Measurements from ENCODE around the gene ATG2A. TPM values are rescaled to one million over a fixed set of nuclear protein-coding genes. Genes with fewer than 3 reads are reported as not detected.
A peak's percentile ranks its signal among the peaks of the same experiment; 100 is the strongest.

Gene ATG2A
- total RNA-seq, 1 donor from 2014 or later, result 24.8 TPM

GRCh38 chr11:64918017-64918416 lies 1.0 kb upstream of the ATG2A start:
- TF ChIP-seq CTCF (IDR thresholded peaks at IDR 0.05; ENCODE audit: insufficient read depth, low read length, poor library complexity, severe bottlenecking), result peak; percentile 32
- DNase-seq (ENCODE audit: low read depth), result no peak

GRCh38 chr11:64917663-64917995 lies 620 bp upstream of the ATG2A start:
- Histone ChIP-seq H3K4me3 (ENCODE audit: low read depth, low read length) (peak overlapping the region; percentile 46), H3K27me3 (ENCODE audit: control insufficient read depth, insufficient read depth, low read length) (no peaks in the 10 kb centered on the region), H3K36me3 (ENCODE audit: control insufficient read depth, insufficient read depth, low read length) (peaks cover 1% of the 10 kb centered on the region)
- TF ChIP-seq CTCF (IDR thresholded peaks at IDR 0.05; ENCODE audit: insufficient read depth, low read length, poor library complexity, severe bottlenecking), result no peak
- no peak for DNase-seq (ENCODE audit: low read depth)

More at GRCh38 chr11:64918017-64918416, 1.0 kb upstream of the ATG2A start:
- no peaks in the 10 kb centered on the region for H3K36me3 ChIP-seq (ENCODE audit: control insufficient read depth, insufficient read depth, low read length)
- H3K27me3 ChIP-seq (ENCODE audit: control insufficient read depth, insufficient read depth, low read length), result no peaks in the 10 kb centered on the region
- H3K4me3 ChIP-seq (ENCODE audit: low read depth, low read length), result peak overlapping the region; percentile 46

DNA sequence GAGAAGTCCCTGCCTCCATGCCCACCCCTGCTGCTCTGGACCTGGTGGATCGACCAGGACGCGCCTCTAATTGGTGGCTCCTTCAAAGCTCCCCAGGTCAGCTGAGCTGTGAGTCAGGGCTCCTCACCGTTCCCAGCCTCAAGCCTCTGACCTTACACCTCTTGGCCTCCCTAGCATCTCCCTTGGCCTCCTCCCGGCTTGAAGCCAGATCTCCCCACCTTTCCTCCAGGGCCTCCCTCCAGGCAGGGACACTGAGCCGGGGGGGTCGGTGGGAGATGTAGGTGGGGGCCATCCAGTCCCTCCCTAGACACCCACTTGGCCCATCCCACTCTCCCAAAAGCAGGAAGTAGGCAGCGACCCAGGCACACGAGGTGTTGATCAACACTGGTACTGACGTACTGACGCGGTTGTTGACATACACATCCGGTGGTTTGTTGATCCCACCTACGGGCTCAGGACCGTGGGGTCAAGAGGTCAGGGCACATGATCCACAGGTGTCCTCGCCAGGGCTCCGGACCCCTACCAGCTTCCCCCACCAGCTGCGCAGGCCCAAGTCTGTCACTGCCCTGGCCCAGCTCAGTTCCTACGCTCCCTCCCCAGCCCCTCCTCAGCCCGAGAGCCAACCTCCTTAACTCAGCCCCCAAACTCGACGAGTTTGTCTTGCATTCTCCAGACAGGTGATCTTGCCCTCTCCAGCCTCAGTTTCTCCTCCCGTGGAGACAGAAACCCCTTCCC lies 802 bp downstream of the ATG2A start:
- no peak for DNase-seq (ENCODE audit: low read depth)
- H3K27me3 ChIP-seq (ENCODE audit: control insufficient read depth, insufficient read depth, low read length), result no peaks in the 10 kb centered on the region

GRCh38 chr11:64915376-64915887 lies 1.6 kb downstream of the ATG2A start:
- Histone ChIP-seq H3K36me3 (ENCODE audit: control insufficient read depth, insufficient read depth, low read length) (peaks cover 1% of the 10 kb centered on the region), H3K27me3 (ENCODE audit: control insufficient read depth, insufficient read depth, low read length) (no peaks in the 10 kb centered on the region), H3K4me3 (ENCODE audit: low read depth, low read length) (no peak overlapping the region)
- no peak for TF ChIP-seq CTCF (IDR thresholded peaks at IDR 0.05; ENCODE audit: insufficient read depth, low read length, poor library complexity, severe bottlenecking)
- DNase-seq (ENCODE audit: low read depth), result no peak

More for the DNA sequence above, 802 bp downstream of the ATG2A start:
- no peak for TF ChIP-seq CTCF (IDR thresholded peaks at IDR 0.05; ENCODE audit: insufficient read depth, low read length, poor library complexity, severe bottlenecking)
- Histone ChIP-seq H3K36me3 (ENCODE audit: control insufficient read depth, insufficient read depth, low read length) (peaks cover 1% of the 10 kb centered on the region), H3K4me3 (ENCODE audit: low read depth, low read length) (peak overlapping the region; percentile 56)

- H3K27me3 ChIP-seq (ENCODE audit: control insufficient read depth, insufficient read depth, low read length), result no peaks in the 10 kb centered on the region
- H3K4me3 ChIP-seq (ENCODE audit: low read depth, low read length), result no peak overlapping the region
- no peak for TF ChIP-seq CTCF (IDR thresholded peaks at IDR 0.05; ENCODE audit: insufficient read depth, low read length, poor library complexity, severe bottlenecking)
- peaks cover 1% of the 10 kb centered on the region for H3K36me3 ChIP-seq (ENCODE audit: control insufficient read depth, insufficient read depth, low read length)
- no peak for DNase-seq (ENCODE audit: low read depth)
Measured at GRCh38 chr11:64914123-64914522, 2.9 kb downstream of the ATG2A start.
